GM18517 (cell line): ENCODE results near the gene SNRNP48.

Experiments
- ATAC-seq: cut with Tn5 transposase; IDR thresholded peaks from one replicate; pipeline ENCODE4 v1.9.1; 2021; ENCODE audit warnings: mild to moderate bottlenecking, moderate library complexity; ENCODE audit not compliant: unreplicated experiment

SNRNP48 gene

DNA sequence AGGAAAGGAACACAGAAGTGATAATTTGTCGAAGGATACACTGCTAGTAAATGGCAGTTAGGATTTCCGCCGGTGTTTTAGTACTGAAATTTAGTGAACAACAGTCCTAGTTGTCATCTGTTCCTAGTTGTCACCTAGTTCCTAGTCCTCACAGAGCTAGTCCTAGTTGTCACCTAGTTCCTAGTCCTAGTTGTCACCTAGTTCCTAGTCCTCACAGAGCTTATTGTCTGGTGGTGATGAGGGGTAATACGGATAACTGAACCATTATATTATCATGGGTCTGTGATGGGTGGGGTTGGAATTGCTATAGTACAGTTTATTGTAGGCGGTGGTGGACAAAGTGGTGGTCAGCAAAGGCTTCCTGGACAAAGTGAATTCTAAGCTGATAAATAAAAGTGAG is 1.8 kb downstream of the SNRNP48 start:
- no peak for ATAC-seq

DNA sequence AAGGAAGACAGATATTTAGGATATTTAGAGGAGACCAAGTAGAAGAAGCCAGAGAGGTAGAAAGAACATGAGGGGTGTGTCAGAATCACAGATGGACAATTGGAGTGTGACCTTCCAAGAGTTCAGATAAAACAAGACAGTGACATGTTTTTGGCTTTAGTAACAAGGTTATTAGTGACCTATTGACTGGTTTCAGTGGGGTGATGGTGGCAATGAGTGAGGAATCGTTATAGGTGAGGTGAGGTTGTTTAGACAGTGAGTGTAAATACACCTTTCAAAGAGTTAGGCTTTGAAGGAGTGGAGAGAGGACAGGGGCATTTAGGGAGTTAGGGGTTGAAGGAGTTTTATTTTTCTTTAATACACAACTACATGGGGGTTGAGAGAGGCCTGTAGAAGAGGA is 3.2 kb downstream of the SNRNP48 start:
- ATAC-seq, result no peak

- ATAC-seq, result no peak
Observed at GRCh38 chr6:7594579-7595125, 4.7 kb downstream of the SNRNP48 start.

GRCh38 chr6:7604003-7604402 is 14.0 kb downstream of the SNRNP48 start:
- no peak for ATAC-seq

DNA sequence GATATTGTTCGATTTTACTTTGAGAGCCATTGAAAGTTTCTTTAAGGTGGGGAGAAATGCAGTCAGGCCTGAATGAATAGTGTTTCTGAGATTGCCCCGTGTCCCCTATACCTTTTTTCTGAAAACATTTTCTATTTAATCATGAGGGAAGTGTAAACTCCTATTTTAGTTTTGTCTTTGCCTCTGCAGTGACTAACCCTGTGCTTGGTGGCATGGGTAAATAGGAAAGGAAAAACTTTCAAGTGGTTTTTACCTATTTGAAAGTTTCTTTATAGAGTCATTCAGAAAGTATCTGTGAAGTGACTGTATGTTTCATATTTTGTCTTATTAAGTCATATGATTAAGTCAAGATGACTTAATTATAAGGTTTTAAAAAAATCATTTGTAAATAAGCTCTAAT is 14.5 kb downstream of the SNRNP48 start:
- ATAC-seq, result no peak

- ATAC-seq, result no peak
Observed at GRCh38 chr6:7615611-7616383, 25.8 kb downstream of the SNRNP48 start.

GRCh38 chr6:7617801-7618764 is 28.1 kb downstream of the SNRNP48 start:
- peak; percentile 78 for ATAC-seq

- ATAC-seq, result no peak
Observed at GRCh38 chr6:7621761-7622160, 31.8 kb downstream of the SNRNP48 start.

DNA sequence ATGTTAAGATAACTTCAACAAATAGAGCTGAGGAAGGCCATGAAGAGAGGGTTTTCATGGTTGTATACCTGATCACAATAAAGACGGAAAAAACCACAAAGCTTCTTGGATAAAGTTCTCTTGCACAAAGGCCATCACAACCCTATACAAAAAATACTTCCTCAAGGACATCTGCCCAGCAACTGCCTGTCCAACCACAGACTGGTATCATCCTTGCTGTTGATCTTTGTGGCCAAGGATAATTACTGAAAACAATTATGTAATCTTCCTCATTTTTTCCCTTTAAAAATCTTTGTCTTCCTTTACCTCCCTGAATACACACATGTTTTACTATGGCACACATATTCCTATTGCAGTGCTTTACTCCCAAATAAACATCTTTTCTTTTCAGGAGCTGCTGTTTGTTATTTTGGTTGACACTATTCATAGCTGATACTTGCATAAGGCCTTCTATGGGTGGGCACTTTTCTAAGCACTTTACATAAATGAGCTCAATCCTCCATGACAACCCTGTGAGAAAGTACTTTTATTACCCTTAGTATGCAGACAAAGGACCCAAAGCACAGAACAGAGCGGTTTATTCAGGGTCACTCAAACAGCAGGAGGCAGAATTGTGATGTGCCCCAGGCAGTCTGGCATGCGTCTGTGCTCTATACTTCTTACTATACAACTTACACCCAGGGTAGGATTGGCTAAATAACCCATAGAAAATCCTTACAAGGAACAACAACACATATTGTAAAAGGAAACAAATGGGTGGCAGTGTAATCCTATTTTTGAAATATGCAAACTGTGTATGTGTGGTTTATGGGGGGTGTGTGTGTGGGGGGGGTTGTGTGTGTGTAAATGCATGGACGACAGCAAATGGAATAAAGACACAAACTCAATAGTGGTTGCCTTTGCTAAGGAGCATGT is 35.1 kb downstream of the SNRNP48 start:
- no peak for ATAC-seq

DNA sequence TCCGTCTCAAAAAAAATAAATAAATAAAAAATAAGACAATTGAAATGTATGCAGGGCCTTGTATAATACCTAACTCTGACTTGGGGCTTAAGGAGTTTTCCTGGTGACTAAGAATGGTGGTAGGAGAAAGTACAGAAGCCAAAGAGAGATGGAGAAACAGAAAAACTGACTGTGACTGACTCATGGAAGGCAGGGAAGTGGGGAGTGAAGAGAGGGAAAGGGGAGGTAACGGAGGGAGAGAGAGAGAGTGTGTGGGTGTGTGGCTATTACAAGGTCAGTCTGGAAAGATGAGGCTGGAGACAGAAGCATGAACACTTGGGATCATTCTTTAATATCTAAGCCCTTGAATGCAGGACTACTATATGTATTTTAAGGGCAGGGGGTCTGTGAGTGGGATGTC is 38.5 kb downstream of the SNRNP48 start:
- no peak for ATAC-seq

DNA sequence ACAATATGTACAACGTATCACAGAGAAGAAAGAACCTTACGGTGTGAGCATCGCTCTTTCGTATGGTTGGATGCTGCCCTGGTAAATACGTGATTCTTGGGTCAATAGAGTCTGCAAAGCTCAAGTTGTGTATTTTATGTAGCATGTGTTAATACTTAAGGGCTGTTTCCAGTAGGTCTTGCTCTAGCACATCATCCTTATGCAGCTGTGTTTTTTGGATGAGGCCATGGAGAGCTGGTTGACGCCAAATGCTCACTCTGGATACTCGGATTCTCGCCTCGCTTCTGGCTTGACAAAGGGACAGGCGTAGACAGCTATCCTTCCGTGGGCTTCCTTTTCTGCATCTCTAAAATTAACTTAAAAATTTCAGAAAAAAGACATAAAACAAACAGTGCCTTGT is 38.9 kb downstream of the SNRNP48 start:
- no peak for ATAC-seq

GRCh38 chr6:7629321-7629720 is 39.3 kb downstream of the SNRNP48 start:
- no peak for ATAC-seq

DNA sequence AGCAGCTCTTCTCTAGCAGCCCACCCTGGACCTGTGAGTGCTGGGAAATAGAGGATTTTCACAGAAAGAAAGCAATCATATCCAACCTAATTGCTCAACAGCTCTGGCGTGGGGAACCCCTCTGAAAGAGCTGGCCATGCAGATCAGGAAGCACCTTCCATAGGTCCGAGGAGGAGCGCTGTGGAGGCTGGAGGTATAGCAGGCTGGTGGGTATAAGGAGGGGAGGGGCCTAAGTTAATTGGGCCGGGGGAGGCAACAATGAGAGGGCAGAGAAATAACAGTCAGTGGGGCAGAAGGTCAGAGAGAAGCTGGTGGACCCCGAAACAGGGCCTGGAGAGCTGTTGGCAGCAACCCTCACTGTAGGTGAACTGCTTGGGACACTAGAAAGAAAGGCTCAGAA is 40.8 kb downstream of the SNRNP48 start:
- ATAC-seq, result no peak

DNA sequence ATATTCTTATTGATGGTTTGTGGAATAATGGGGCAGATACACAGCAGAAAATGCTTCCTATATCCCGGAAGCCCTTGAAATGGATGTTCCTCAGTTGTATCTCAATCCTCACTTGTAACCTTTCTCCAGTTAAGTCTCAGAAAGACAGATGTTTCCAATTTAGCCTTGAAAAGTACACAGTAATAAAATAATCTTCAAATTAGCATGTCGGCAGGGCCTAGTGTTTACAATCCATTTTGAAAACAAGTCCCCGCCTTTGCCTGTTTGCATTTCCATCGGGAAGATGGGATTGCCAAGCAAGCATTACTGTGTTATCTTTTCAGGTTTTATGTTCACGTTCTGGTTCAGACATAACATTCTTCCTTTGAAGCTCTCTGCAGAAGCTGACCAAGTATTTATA is 41.5 kb downstream of the SNRNP48 start:
- ATAC-seq, result no peak

- no peak for ATAC-seq
Observed at GRCh38 chr6:7632501-7633290, 42.7 kb downstream of the SNRNP48 start.

GRCh38 chr6:7633361-7633760 is 43.4 kb downstream of the SNRNP48 start:
- ATAC-seq, result no peak

- no peak for ATAC-seq
Observed at GRCh38 chr6:7636151-7636550, 46.2 kb downstream of the SNRNP48 start.

DNA sequence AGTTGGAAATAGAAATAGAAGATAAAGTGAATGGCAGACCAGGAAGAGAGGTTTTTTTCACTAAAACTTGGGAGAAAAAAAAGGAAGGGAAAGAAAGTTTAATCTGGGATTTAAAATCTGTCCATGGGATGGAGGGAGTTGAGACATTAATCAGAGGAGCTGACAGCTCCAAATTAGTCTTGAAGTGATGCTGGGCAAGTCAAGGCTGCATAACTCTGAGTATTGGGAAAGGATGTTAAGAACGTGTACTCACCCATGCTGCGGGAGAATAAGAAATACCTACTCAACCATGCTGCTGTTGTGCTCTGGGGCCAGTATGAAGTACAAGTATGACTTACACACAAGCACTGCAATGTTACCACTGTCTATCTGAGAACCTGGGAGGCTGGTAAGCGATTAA is 47.5 kb downstream of the SNRNP48 start:
- no peak for ATAC-seq

- ATAC-seq, result no peak
Observed at GRCh38 chr6:7639427-7639826, 49.4 kb downstream of the SNRNP48 start.

DNA sequence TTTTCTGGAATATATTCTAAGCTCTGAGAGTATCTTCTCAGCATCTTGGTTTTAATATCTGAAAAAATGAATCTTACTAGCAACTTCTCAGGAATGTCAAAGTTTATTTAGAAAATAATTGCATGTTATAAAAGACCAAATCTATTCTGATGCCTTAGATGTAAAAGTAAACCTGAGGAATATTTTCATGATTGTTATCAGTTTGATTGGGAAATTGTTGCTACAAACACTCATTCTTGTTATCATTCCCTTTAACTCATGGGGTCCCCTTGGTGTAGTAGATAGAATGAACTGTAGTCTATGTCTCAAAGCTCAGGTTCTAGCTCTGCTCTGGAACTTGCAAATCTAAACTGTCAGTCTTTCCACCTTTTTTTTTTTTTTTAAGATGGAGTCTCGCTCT is 50.0 kb downstream of the SNRNP48 start:
- no peak for ATAC-seq
